Neural crest cell (in vitro differentiated cells): ENCODE data around the gene CCDC181. TPM values are rescaled to one million over a fixed set of nuclear protein-coding genes. Genes with fewer than 3 reads are reported as not detected.
A peak's percentile ranks its signal among the peaks of the same experiment; 100 is the strongest.

Experiments used
- DNase-seq: peaks from one replicate; pipeline ENCODE4 v3.0.0; 2021; ENCODE audit warnings: low read depth, mixed read lengths, low spot score
- H3K27ac Mint-ChIP-seq: one replicate; pipeline ENCODE4 v1.8.0; 2021; ENCODE audit warnings: mild to moderate bottlenecking, mixed read lengths; ENCODE audit not compliant: unreplicated experiment
- H3K27me3 Mint-ChIP-seq: 2 replicates; pipeline ENCODE4 v1.8.0; 2021; ENCODE audit warnings: low read depth, mild to moderate bottlenecking, mixed read lengths
- H3K36me3 Mint-ChIP-seq: 2 replicates; pipeline ENCODE4 v1.8.0; 2021; ENCODE audit warnings: low read depth, mild to moderate bottlenecking, mixed read lengths
- H3K4me1 Mint-ChIP-seq: 2 replicates; pipeline ENCODE4 v1.8.0; 2021; ENCODE audit warnings: mixed read lengths
- H3K4me3 Mint-ChIP-seq: one replicate; pipeline ENCODE4 v1.8.0; 2021; ENCODE audit warnings: mild to moderate bottlenecking, mixed read lengths
- H3K9me3 Mint-ChIP-seq: 2 replicates; pipeline ENCODE4 v1.8.0; 2021; ENCODE audit warnings: mixed read lengths
- CTCF ChIP-seq: fragments of 200-600 bp; sonication (generic); conservative IDR thresholded peaks from 2 replicates; pipeline ENCODE4 v1.5.0; 2021; ENCODE audit warnings: antibody characterized with exemption, mild to moderate bottlenecking
- total RNA-seq: library from RNA; stranded (reverse); gene quantifications from 2 replicates; pipeline ENCODE4 v1.2.1, GENCODE V29; 2021

CCDC181 gene
- total RNA-seq, 1 donor from 2014 or later = 7.5 TPM

DNA sequence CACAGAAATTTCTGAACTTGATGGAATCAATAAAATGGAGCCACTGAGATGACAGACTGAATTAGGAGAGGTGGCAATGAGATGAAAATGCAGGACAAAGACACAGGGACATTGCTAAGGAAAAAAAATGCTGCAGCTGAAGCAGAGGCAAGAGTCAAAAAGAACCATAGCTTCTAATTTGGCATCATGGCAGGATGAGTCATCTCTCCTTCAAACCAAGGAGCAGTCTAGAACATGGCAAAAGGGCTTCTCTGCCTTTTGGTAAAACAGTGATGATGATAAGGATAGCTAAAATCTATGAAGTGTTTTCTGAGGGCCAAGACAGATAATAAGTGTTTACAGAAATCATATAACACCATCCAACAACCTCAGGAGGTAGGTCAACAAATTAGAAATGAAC lies 41.7 kb upstream of the CCDC181 start:
- DNase-seq = no peak
- no peaks in the 10 kb centered on the region for H3K4me1 Mint-ChIP-seq
- no peak overlapping the region for H3K27ac Mint-ChIP-seq
- no peak for TF ChIP-seq CTCF
- no peak overlapping the region for H3K4me3 Mint-ChIP-seq
- peaks cover 2% of the 10 kb centered on the region for H3K36me3 Mint-ChIP-seq
- H3K9me3 Mint-ChIP-seq = no peaks in the 10 kb centered on the region
- H3K27me3 Mint-ChIP-seq = no peaks in the 10 kb centered on the region

DNA sequence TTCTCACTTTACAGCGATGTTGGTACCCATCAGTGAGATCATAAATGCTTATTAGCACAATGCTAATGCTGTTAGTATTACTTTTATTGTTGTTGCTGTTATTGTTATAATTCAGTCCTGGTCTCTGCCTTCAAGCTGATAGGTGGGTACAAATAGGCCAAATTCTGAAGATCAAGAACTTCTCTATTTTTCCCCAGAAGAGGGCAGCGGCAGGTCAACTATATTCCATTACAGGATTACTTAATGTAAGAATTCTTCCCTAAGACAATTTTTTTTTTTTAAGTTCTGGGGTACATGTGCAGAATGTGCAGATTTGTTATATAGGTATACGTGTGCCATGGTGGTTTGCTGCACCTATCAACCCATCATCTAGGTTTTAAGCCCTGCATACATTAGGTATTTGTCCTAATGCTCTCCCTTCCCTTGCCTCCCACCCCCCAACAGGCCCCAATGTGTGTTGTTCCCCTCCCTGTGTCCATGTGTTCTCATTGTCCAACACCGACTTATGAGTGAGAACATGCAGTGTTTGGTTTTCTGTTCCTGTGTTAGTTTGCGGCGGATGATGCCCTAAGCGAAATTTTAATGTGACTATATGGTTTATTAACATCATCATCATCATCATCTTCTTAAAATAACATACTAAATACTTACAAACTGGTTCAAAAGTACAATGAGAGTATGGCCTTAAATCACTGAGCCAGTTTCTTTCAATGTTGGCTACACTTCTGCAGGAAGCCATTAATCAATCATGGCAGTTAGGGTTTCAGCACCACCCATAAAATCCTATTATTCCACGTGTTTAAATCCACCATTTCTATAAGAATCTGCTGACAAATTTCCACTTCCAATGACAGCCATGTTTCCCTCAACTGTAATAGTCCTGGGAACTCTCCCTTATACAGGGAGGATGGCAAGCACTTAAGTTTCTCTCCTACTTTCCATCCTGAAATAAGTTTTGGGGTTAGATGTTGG lies 39.3 kb upstream of the CCDC181 start:
- Mint-ChIP-seq H3K27ac (no peak overlapping the region), H3K36me3 (peaks cover 4% of the 10 kb centered on the region), H3K4me1 (no peaks in the 10 kb centered on the region), H3K9me3 (no peaks in the 10 kb centered on the region), H3K27me3 (no peaks in the 10 kb centered on the region), H3K4me3 (no peak overlapping the region)
- peak; percentile 61 for TF ChIP-seq CTCF
- no peak for DNase-seq

DNA sequence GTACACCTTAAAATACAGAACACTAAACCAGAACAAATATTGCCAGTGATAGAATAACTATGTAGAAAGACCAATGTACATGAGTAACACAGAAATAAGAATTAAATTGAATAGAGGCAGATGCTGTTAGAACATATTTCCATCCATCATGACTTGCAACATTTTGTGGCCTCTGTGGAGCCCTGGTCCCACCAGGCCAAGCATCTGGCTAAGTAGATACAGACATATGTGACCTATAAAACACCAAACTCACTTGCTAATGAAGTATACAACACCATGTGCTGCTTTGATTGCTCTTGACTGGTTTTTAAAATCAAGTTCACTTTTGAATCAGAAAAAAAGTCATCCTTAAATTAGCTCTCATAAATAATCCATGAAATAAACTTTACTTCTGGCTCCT lies 38.0 kb upstream of the CCDC181 start:
- H3K4me3 Mint-ChIP-seq = no peak overlapping the region
- no peaks in the 10 kb centered on the region for H3K9me3 Mint-ChIP-seq
- DNase-seq = no peak
- TF ChIP-seq CTCF = no peak
- no peak overlapping the region for H3K27ac Mint-ChIP-seq
- H3K4me1 Mint-ChIP-seq = no peaks in the 10 kb centered on the region
- no peaks in the 10 kb centered on the region for H3K27me3 Mint-ChIP-seq
- H3K36me3 Mint-ChIP-seq = peaks cover 8% of the 10 kb centered on the region

GRCh38 chr1:169462385-169462784 lies 35.1 kb upstream of the CCDC181 start:
- no peak for TF ChIP-seq CTCF
- Mint-ChIP-seq H3K4me1 (no peaks in the 10 kb centered on the region), H3K27ac (no peak overlapping the region), H3K36me3 (peaks cover 8% of the 10 kb centered on the region), H3K9me3 (no peaks in the 10 kb centered on the region), H3K27me3 (no peaks in the 10 kb centered on the region), H3K4me3 (no peak overlapping the region)
- DNase-seq = no peak

DNA sequence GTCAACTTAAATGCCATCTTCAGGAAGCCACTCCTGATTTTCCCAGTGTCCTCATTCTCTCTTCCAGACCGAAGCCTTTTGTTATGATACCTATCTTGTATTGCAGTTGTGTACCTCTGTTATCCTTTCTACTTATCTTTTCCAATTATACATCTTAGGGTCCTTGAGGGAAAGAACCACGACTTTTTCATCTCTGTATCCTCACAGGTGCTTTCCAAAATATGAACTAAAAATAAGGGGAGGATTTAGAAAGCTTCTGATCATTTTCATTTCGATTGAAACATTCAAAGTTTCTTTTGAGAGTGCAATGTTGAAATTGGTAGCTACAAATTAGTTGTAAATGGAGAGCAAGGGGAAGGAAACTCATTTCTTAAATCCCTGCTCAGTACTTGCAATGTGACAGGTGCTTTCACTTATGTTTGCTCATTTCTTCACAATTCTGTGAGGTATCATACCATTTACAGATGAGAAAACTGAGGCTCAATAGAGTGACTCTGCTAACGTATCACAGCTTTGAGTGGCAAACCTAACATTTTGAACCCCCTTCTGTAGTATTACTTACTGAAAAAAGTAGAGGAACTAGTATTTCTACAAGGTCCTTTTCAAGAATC lies 34.2 kb upstream of the CCDC181 start:
- no peak for DNase-seq
- no peak for TF ChIP-seq CTCF
- peaks cover 8% of the 10 kb centered on the region for H3K36me3 Mint-ChIP-seq
- H3K9me3 Mint-ChIP-seq = no peaks in the 10 kb centered on the region
- no peak overlapping the region for H3K4me3 Mint-ChIP-seq
- H3K4me1 Mint-ChIP-seq = no peaks in the 10 kb centered on the region
- no peaks in the 10 kb centered on the region for H3K27me3 Mint-ChIP-seq
- no peak overlapping the region for H3K27ac Mint-ChIP-seq
